GM12878 (cell line): ENCODE data around the gene S100A7. TPM values are rescaled to one million over a fixed set of nuclear protein-coding genes. Genes with fewer than 3 reads are reported as not detected.

Source experiments
- ATAC-seq: fragments of 200-7000 bp; cut with Tn5 transposase; 3 replicates; pipeline ENCODE4 v1.9.1; 2020; ENCODE audit warnings: mild to moderate bottlenecking, moderate library complexity
- BruUV-seq: library from RNA; stranded (reverse); fragments of 400-500 nt; replicated peaks from 2 replicates; lab custom pipeline; 2021; lab: Mats Ljungman, UMichigan
- CTCF ChIA-PET: fragments of 300-600 bp; sonication (Branson Sonifier 250); formaldehyde crosslinking; extraction: SDS; loops from one replicate; lab custom pipeline; 2021; ENCODE audit warnings: inconsistent platforms; lab: Yijun Ruan, JAX
- POLR2A ChIA-PET: fragments of 350-600 bp; formaldehyde crosslinking; extraction: SDS; loops from one replicate; lab custom pipeline; 2021; ENCODE audit warnings: inconsistent platforms; lab: Charles Lee
- RAD21 ChIA-PET: fragments of 300-600 bp; sonication (Branson Sonifier 250); formaldehyde crosslinking; loops from one replicate; lab custom pipeline; 2023; ENCODE audit warnings: antibody characterized with exemption; ENCODE audit not compliant: unreplicated experiment; lab: Charles Lee
- SMC1A ChIA-PET: fragments of 300-600 bp; sonication (Branson Sonifier 250); formaldehyde crosslinking; loops from one replicate; lab custom pipeline; 2023; ENCODE audit not compliant: unreplicated experiment, uncharacterized antibody; lab: Charles Lee
- DNase-seq: peaks from one replicate; pipeline ENCODE4 v3.0.0-alpha.2; 2011; ENCODE audit warnings: low read depth, low spot score
- FAIRE-seq: peaks from 3 replicates; lab custom pipeline; 2011; peaks lifted over from hg19 to GRCh38; lab: Jason Lieb, UNC
- H2AFZ ChIP-seq: 2 replicates; pipeline ENCODE4 v1.6.0; 2011; ENCODE audit warnings: low read depth, low read length, control low read depth; ENCODE audit not compliant: control insufficient read depth
- H3K27ac ChIP-seq: 2 replicates; pipeline ENCODE4 v1.5.1; 2011; ENCODE audit warnings: control low read depth; ENCODE audit not compliant: control insufficient read depth, insufficient read depth
- H3K27me3 ChIP-seq, 2 experiments: replicated peaks in 1 of 2; 2 replicates each; pipeline versions ENCODE4 v1.6.0 to v1.6.1; 2011; ENCODE audit warnings: low read length in 1 of 2; ENCODE audit not compliant: control insufficient read depth in 2 of 2, insufficient read depth in 2 of 2
- H3K36me3 ChIP-seq, 2 experiments: 2 replicates each; pipeline ENCODE4 v1.5.1; 2011; ENCODE audit warnings: low read length in 1 of 2; ENCODE audit not compliant: control insufficient read depth in 2 of 2, insufficient read depth in 2 of 2
- H3K4me1 ChIP-seq: 2 replicates; pipeline ENCODE4 v1.6.1; 2011; ENCODE audit warnings: mild to moderate bottlenecking, low read length, moderate library complexity, mixed read lengths; ENCODE audit not compliant: control insufficient read depth, insufficient read depth
- H3K4me2 ChIP-seq: 2 replicates; pipeline ENCODE4 v1.6.0; 2011; ENCODE audit warnings: control low read depth; ENCODE audit not compliant: control insufficient read depth, insufficient read depth
- H3K4me3 ChIP-seq: fragments of 200-600 bp; sonication (generic); 2 replicates; pipeline ENCODE4 v1.5.1; 2016
- H3K79me2 ChIP-seq: 2 replicates; pipeline ENCODE4 v1.6.0; 2011; ENCODE audit warnings: low read length; ENCODE audit not compliant: control insufficient read depth, insufficient read depth
- H3K9ac ChIP-seq: 2 replicates; pipeline ENCODE4 v1.8.0; 2011; ENCODE audit warnings: low read length, control low read depth, mixed read lengths; ENCODE audit not compliant: control insufficient read depth, insufficient read depth
- H3K9me3 ChIP-seq: replicated peaks from 3 replicates; pipeline ENCODE4 v1.5.1; 2011; ENCODE audit warnings: mild to moderate bottlenecking, low read length; ENCODE audit not compliant: control insufficient read depth, insufficient read depth
- H4K20me1 ChIP-seq: 2 replicates; pipeline ENCODE4 v1.6.0; 2011; ENCODE audit not compliant: control insufficient read depth, insufficient read depth
- ASH2L ChIP-seq: fragments of 300-600, 200-600 bp; sonication (generic); IDR thresholded peaks from 2 replicates; pipeline ENCODE4 v1.6.1; 2017; ENCODE audit warnings: low read depth, mild to moderate bottlenecking, borderline replicate concordance
- BHLHE40 ChIP-seq, 2 experiments: fragments of 450-650 bp in 1 of 2; IDR thresholded peaks; 2 replicates each; pipeline ENCODE4 v1.6.1; 2011 to 2017; ENCODE audit warnings: low read depth in 2 of 2, borderline replicate concordance in 1 of 2, improper control_type of control experiment in 1 of 2, low read length in 1 of 2, mild to moderate bottlenecking in 1 of 2
- IKZF2 ChIP-seq, 2 experiments: fragments of 450-650 bp; IDR thresholded peaks; 2 replicates each; pipeline ENCODE4 v1.6.1; 2017; ENCODE audit warnings: mild to moderate bottlenecking in 2 of 2, moderate library complexity in 2 of 2
- PML ChIP-seq: IDR thresholded peaks from 2 replicates; pipeline ENCODE4 v1.6.1; 2012; ENCODE audit warnings: low read length, inconsistent platforms
- RAD21 ChIP-seq: IDR thresholded peaks from 2 replicates; pipeline ENCODE4 v1.6.1; 2011; ENCODE audit warnings: mild to moderate bottlenecking, low read depth, low read length, moderate library complexity; ENCODE audit not compliant: insufficient read depth
- RFX5 ChIP-seq: IDR thresholded peaks from 2 replicates; pipeline ENCODE4 v1.6.1; 2011; ENCODE audit warnings: low read depth, low read length, improper control_type of control experiment
- RUNX3 ChIP-seq: IDR thresholded peaks from 2 replicates; pipeline ENCODE4 v1.6.1; 2012; ENCODE audit warnings: low read length, inconsistent platforms
- SMC3 ChIP-seq: IDR thresholded peaks from 2 replicates; pipeline ENCODE4 v1.6.1; 2011; ENCODE audit warnings: low read length, improper control_type of control experiment, borderline replicate concordance
- TCF12 ChIP-seq: IDR thresholded peaks from 2 replicates; pipeline ENCODE4 v1.6.1; 2011; ENCODE audit warnings: low read depth, mild to moderate bottlenecking, low read length
- TCF7 ChIP-seq: IDR thresholded peaks from 2 replicates; pipeline ENCODE4 v1.6.1; 2014; ENCODE audit warnings: antibody characterized with exemption, borderline replicate concordance
- YY1 ChIP-seq: IDR thresholded peaks from 2 replicates; pipeline ENCODE4 v1.6.1; 2011; ENCODE audit warnings: low read depth, mild to moderate bottlenecking, low read length
- ZNF687 ChIP-seq: fragments of 450-650 bp; IDR thresholded peaks from 2 replicates; pipeline ENCODE4 v1.6.1; 2017; ENCODE audit warnings: mild to moderate bottlenecking, moderate library complexity
- WGBS: methylation state at CpG from one replicate; pipeline ENCODE4 v1.1.6; 2016; ENCODE audit warnings: low lambda C conversion rate; ENCODE audit not compliant: insufficient replicate concordance, insufficient coverage; ENCODE audit errors: missing lambda C conversion rate; 5-methylcytosine and 5-hydroxymethylcytosine counted together
- in situ Hi-C: fragments of 300-500 bp; cut with MboI; formaldehyde crosslinking; loops from 9 replicates; pipeline ENCODE4 v1.14.3; 2018; ENCODE audit warnings: mixed read lengths
- intact Hi-C: fragments of 100-400 bp; cut with micrococcal nuclease; formaldehyde crosslinking; loops from one replicate; pipeline ENCODE4 v1.14.2; 2022; ENCODE audit not compliant: unreplicated experiment
- polyA plus RNA-seq, 11 experiments: library from polyadenylated mRNA; depleted of rRNA in 4 of 11; unstranded in 6 of 11; stranded (reverse) in 5 of 11; fragments of >200 nt; fragmentation: Nextera tagmentation in 4 of 11; fragmentation: Illumina TruSeq in 1 of 11; extraction: Ambion mirVana in 4 of 11; extraction: Trizol in 1 of 11; gene quantifications; 1 replicate in 1 of 11; 2 replicates in 10 of 11; pipeline versions ENCODE4 v1.2.1 to v1.2.3, GENCODE V29; 2011 to 2016; ENCODE audit warnings: inconsistent platforms in 2 of 11, missing spikeins in 2 of 11, low read depth in 1 of 11
- total RNA-seq, 4 experiments: library from RNA; depleted of rRNA in 3 of 4; stranded (reverse); fragments of >200 nt in 3 of 4; fragmentation: Illumina TruSeq in 1 of 4; extraction: Trizol in 1 of 4; gene quantifications; 2 replicates each; pipeline versions ENCODE4 v1.2.1 to v1.2.3, GENCODE V29; 2013 to 2021
- TF ChIP-seq, protein P1 (sequence below), 3 experiments: IDR thresholded peaks in 2 of 3; conservative IDR thresholded peaks in 1 of 3; 2 replicates each; pipeline ENCODE4 v1.5.1; 2011; ENCODE audit warnings: low read depth in 3 of 3, low read length in 3 of 3, mild to moderate bottlenecking in 3 of 3, control low read depth in 2 of 3, moderate library complexity in 2 of 3, inconsistent platforms in 1 of 3, mixed read lengths in 1 of 3; ENCODE audit not compliant: control insufficient read depth in 2 of 3, insufficient read depth in 1 of 3; ENCODE audit errors: extremely low read depth in 1 of 3
- TF ChIP-seq, protein P2 (sequence below): IDR thresholded peaks from 2 replicates; pipeline ENCODE4 v1.6.1; 2012; ENCODE audit warnings: mild to moderate bottlenecking, low read depth, low read length

Gene S100A7
- total and polyA plus RNA-seq, 10 of the 15 experiments (the other 5 are each of a cell fraction or from before 2014, with no cell fraction given) = not detected

DNA sequence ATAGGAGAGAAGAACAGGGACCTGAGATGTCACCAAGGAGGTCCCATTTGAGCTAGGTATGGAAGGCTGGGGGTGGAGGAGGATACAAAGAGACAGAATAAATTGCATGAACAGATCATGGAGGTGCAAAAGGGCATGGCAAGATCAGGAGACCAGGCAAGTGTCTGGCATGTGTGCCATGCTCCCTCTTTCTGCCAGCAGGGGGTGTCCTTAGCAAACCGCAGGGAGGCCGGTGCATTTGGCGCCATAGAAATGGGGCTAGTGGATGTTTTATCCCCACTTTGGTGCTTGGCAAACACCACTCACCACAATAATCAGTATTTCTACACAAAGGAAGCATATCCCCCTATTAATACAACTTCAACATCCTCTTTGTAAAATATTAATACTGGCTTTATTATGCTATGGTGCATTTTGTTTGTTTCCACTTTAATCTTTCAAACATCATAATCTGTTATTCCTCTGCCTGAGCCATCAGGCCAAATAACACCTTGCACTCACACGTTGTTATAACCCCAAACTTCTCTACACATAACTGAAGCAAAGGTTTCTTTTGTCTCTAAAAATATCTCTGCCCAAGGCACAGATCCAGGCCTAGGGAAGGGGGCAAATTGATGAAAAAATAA, 49.4 kb upstream of the S100A7 start:
- H3K9me3 ChIP-seq = no peaks in the 10 kb centered on the region
- no peaks in the 10 kb centered on the region for H4K20me1 ChIP-seq
- in situ Hi-C loops = loop anchor here (5.0 to 10.0 kb wide), 2 partner anchors 52 to 485 kb away; partner anchors contain the start of gene RPS27
- ChIA-PET POLR2A (no interaction called here), CTCF (interaction anchor here (0.6 to 7.3 kb wide), 31 partner anchors 8 to 1116 kb away, joined by 3 to 191 read pairs (median 7); partner anchors contain the start of genes CHTOP, JTB, S100A1 and S100A13), RAD21 (interaction anchor here (1.2 to 4.5 kb wide), 4 partner anchors 22 to 63 kb away, joined by 5 to 59 read pairs (median 26); partner anchors contain the start of gene S100A2), SMC1A (interaction anchor here (0.9 to 3.7 kb wide), 17 partner anchors 11 to 235 kb away, joined by 3 to 41 read pairs (median 9); partner anchors contain the start of gene S100A6)
- no peaks in the 10 kb centered on the region for H3K4me1 ChIP-seq
- no peak overlapping the region for H3K9ac ChIP-seq
- H3K27me3 ChIP-seq = no peaks in the 10 kb centered on the region
- no peak overlapping the region for H3K4me2 ChIP-seq
- H2AFZ ChIP-seq = no peak overlapping the region
- ATAC-seq (peak; percentile 89), DNase-seq (no peak), FAIRE-seq (peak; percentile 80)
- H3K4me3 ChIP-seq = no peak overlapping the region
- H3K27ac ChIP-seq = no peak overlapping the region
- 1% methylated on average over 4 of the region's 4 CpGs for WGBS
- no TSS peak for BruUV-seq
- no peaks in the 10 kb centered on the region for H3K79me2 ChIP-seq
- no peaks in the 10 kb centered on the region for H3K36me3 ChIP-seq
- intact Hi-C loops = loop anchor here (2.0 to 5.0 kb wide), 3 partner anchors 107 to 237 kb away; partner anchors contain the start of genes ILF2 and S100A14
- no peak for TF ChIP-seq RFX5
- TF ChIP-seq ASH2L = no peak
- TF ChIP-seq YY1 = peak; percentile 82
- peak; percentile 63 for TF ChIP-seq RAD21
- TF ChIP-seq IKZF2 (IDR thresholded peaks at IDR 0.05) = no peak
- peak; percentile 82 for TF ChIP-seq RUNX3
- no peak for TF ChIP-seq TCF12
- peak in 1 of 2 experiments; percentile 40; a peak in 1 of 4 replicates for TF ChIP-seq BHLHE40 (IDR thresholded peaks at IDR 0.05; ENCODE audit: borderline replicate concordance in 1 of 2, low read depth in 2 of 2, low read length in 1 of 2)
- TF ChIP-seq PML = no peak
- TF ChIP-seq, protein P1, sequence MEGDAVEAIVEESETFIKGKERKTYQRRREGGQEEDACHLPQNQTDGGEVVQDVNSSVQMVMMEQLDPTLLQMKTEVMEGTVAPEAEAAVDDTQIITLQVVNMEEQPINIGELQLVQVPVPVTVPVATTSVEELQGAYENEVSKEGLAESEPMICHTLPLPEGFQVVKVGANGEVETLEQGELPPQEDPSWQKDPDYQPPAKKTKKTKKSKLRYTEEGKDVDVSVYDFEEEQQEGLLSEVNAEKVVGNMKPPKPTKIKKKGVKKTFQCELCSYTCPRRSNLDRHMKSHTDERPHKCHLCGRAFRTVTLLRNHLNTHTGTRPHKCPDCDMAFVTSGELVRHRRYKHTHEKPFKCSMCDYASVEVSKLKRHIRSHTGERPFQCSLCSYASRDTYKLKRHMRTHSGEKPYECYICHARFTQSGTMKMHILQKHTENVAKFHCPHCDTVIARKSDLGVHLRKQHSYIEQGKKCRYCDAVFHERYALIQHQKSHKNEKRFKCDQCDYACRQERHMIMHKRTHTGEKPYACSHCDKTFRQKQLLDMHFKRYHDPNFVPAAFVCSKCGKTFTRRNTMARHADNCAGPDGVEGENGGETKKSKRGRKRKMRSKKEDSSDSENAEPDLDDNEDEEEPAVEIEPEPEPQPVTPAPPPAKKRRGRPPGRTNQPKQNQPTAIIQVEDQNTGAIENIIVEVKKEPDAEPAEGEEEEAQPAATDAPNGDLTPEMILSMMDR (IDR thresholded peaks at IDR 0.05 in 2 of 3, conservative IDR thresholded peaks at IDR 0.05 in 1 of 3; ENCODE audit: control insufficient read depth in 2 of 3, extremely low read depth in 1 of 3, insufficient read depth in 1 of 3, low read depth in 3 of 3, low read length in 3 of 3) = peak; percentile 78 to 86 (median 82)
- TF ChIP-seq, protein P2, sequence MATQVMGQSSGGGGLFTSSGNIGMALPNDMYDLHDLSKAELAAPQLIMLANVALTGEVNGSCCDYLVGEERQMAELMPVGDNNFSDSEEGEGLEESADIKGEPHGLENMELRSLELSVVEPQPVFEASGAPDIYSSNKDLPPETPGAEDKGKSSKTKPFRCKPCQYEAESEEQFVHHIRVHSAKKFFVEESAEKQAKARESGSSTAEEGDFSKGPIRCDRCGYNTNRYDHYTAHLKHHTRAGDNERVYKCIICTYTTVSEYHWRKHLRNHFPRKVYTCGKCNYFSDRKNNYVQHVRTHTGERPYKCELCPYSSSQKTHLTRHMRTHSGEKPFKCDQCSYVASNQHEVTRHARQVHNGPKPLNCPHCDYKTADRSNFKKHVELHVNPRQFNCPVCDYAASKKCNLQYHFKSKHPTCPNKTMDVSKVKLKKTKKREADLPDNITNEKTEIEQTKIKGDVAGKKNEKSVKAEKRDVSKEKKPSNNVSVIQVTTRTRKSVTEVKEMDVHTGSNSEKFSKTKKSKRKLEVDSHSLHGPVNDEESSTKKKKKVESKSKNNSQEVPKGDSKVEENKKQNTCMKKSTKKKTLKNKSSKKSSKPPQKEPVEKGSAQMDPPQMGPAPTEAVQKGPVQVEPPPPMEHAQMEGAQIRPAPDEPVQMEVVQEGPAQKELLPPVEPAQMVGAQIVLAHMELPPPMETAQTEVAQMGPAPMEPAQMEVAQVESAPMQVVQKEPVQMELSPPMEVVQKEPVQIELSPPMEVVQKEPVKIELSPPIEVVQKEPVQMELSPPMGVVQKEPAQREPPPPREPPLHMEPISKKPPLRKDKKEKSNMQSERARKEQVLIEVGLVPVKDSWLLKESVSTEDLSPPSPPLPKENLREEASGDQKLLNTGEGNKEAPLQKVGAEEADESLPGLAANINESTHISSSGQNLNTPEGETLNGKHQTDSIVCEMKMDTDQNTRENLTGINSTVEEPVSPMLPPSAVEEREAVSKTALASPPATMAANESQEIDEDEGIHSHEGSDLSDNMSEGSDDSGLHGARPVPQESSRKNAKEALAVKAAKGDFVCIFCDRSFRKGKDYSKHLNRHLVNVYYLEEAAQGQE = no peak
- no peak for TF ChIP-seq ZNF687
- no peak for TF ChIP-seq TCF7
- TF ChIP-seq SMC3 = peak; percentile 72
